Eye (tissue), 1 donor: ENCODE data around the gene MSX1.

Experiments
- DNase-seq: peaks from one replicate; pipeline ENCODE4 v3.0.0-alpha.2; 2015

The MSX1 gene

GRCh38 chr4:4841156-4841555, 18.3 kb upstream of the MSX1 start:
- no peak for DNase-seq

GRCh38 chr4:4842476-4843441, 16.7 kb upstream of the MSX1 start:
- no peak for DNase-seq

- DNase-seq = peak; percentile 59
Measured at GRCh38 chr4:4843635-4844291, 15.7 kb upstream of the MSX1 start.

GRCh38 chr4:4845027-4845426, 14.4 kb upstream of the MSX1 start:
- DNase-seq = no peak

- no peak for DNase-seq
Measured at GRCh38 chr4:4847011-4847410, 12.5 kb upstream of the MSX1 start.

- DNase-seq = no peak
Measured at GRCh38 chr4:4848540-4848939, 10.9 kb upstream of the MSX1 start.

GRCh38 chr4:4849106-4849505, 10.4 kb upstream of the MSX1 start:
- no peak for DNase-seq

- DNase-seq = no peak
Measured at GRCh38 chr4:4849524-4850193, 9.8 kb upstream of the MSX1 start.

- no peak for DNase-seq
Measured at GRCh38 chr4:4851081-4851480, 8.4 kb upstream of the MSX1 start.

GRCh38 chr4:4851906-4852305, 7.6 kb upstream of the MSX1 start:
- no peak for DNase-seq

GRCh38 chr4:4852591-4853362, 6.7 kb upstream of the MSX1 start:
- DNase-seq = peak; percentile 74

GRCh38 chr4:4853371-4853823, 6.1 kb upstream of the MSX1 start:
- DNase-seq = peak; percentile 50

- DNase-seq = no peak
Measured at GRCh38 chr4:4853921-4854648, 5.4 kb upstream of the MSX1 start.

GRCh38 chr4:4854649-4855295, 4.7 kb upstream of the MSX1 start:
- peak; percentile 82 for DNase-seq

- peak; percentile 64 for DNase-seq
Measured at GRCh38 chr4:4855301-4856070, 4.0 kb upstream of the MSX1 start.

GRCh38 chr4:4856071-4857000, 3.1 kb upstream of the MSX1 start:
- DNase-seq = peak; percentile 81

GRCh38 chr4:4857001-4857808, 2.3 kb upstream of the MSX1 start:
- DNase-seq = peak; percentile 59

GRCh38 chr4:4857809-4858508, 1.5 kb upstream of the MSX1 start:
- peak; percentile 56 for DNase-seq
